Gastroesophageal sphincter (tissue), 3 donors: Measurements from ENCODE around the gene HARBI1.

Experiments used
- CTCF ChIP-seq, 4 experiments: fragments of 200-600 bp in 2 of 4; fragments of 450-650 bp in 2 of 4; sonication (generic) in 1 of 4; IDR thresholded peaks; one replicate each; pipeline ENCODE4 v1.5.1; 2017 to 2019; ENCODE audit warnings: antibody characterized with exemption in 4 of 4, mild to moderate bottlenecking in 2 of 4, moderate library complexity in 2 of 4
- POLR2A ChIP-seq, 2 donors: fragments of 450-650 bp; IDR thresholded peaks; one replicate each; pipeline ENCODE4 v1.6.1; 2017; ENCODE audit warnings: antibody characterized with exemption in 2 of 2, mild to moderate bottlenecking in 2 of 2, moderate library complexity in 1 of 2

GRCh38 chr11:46639197-46639839 lies 22.3 kb upstream of the HARBI1 start:
- TF ChIP-seq POLR2A (IDR thresholded peaks at IDR 0.05) (no peak), CTCF (IDR thresholded peaks at IDR 0.05) (no peak)
